Muscle layer of colon (tissue), 2 donors: ENCODE data around the gene ANKS4B.
"Not testable (repeated sequence)": the region's sequence is repeated elsewhere in the genome, so short reads cannot be mapped to it uniquely, and the experiment has no call there.

Experiments
- H3K27ac ChIP-seq: one replicate; pipeline ENCODE4 v1.7.0; 2013; ENCODE audit warnings: low read depth, mild to moderate bottlenecking, low read length, moderate library complexity
- H3K27me3 ChIP-seq, 2 donors: one replicate each; pipeline ENCODE4 v1.7.0; 2013; ENCODE audit warnings: low read length in 2 of 2, mild to moderate bottlenecking in 2 of 2; ENCODE audit not compliant: insufficient read depth in 2 of 2, control insufficient read depth in 1 of 2
- H3K36me3 ChIP-seq: one replicate; pipeline ENCODE4 v1.7.0; 2013; ENCODE audit warnings: mild to moderate bottlenecking, low read length; ENCODE audit not compliant: insufficient read depth
- H3K4me1 ChIP-seq: one replicate; pipeline ENCODE4 v1.7.0; 2013; ENCODE audit warnings: mild to moderate bottlenecking, low read length; ENCODE audit not compliant: insufficient read depth
- H3K4me3 ChIP-seq, 2 donors: one replicate each; pipeline ENCODE4 v1.7.0; 2013; ENCODE audit warnings: low read length in 2 of 2, low read depth in 1 of 2, mild to moderate bottlenecking in 1 of 2, moderate library complexity in 1 of 2
- H3K9ac ChIP-seq: one replicate; pipeline ENCODE4 v1.7.0; 2013; ENCODE audit warnings: low read length
- H3K9me3 ChIP-seq: one replicate; pipeline ENCODE4 v1.7.0; 2013; ENCODE audit warnings: mild to moderate bottlenecking, low read length
- donor health status: abdominal sarcoma.
- donor health status: Adenocarcinoma of cecum.

Gene ANKS4B

DNA sequence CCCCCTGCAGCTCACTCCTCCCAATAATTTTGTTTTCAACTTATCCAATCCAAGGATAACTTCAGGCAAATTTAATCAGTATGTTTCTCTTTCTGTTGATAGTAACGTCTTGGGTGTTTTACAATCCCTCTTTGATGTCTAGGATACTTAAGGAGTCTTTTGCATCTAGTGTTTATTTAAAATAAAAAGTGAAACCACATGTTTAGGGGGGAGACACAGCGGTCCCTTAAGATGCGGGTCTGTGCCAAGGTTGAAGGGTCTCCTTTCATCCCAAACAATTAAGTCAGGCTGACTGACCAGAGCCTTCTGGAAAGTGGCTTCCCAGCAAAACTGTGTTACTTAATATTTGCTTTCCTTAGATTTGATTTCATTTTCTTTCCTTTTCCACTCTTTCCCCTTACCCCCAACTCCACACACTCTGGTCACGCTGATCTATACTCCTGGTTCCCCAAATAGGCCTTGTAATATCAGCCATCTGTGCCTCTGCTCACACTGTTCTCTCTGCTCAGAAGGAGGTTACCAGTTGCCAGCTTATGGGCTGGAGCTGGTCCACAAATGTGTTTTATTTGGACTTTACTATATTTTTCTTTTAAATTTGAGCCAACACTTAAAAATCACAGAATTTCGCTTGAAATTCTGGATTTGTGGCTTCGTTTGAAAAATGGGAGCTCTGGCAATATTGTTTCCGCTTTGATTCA, 11.2 kb downstream of the ANKS4B start:
- H3K9ac ChIP-seq, result no peak overlapping the region
- no peak overlapping the region for H3K4me3 ChIP-seq
- H3K27me3 ChIP-seq, result no peaks in the 10 kb centered on the region
- H3K9me3 ChIP-seq, result no peaks in the 10 kb centered on the region
- H3K4me1 ChIP-seq, result no peaks in the 10 kb centered on the region
- no peaks in the 10 kb centered on the region for H3K36me3 ChIP-seq
- H3K27ac ChIP-seq, result no peak overlapping the region

DNA sequence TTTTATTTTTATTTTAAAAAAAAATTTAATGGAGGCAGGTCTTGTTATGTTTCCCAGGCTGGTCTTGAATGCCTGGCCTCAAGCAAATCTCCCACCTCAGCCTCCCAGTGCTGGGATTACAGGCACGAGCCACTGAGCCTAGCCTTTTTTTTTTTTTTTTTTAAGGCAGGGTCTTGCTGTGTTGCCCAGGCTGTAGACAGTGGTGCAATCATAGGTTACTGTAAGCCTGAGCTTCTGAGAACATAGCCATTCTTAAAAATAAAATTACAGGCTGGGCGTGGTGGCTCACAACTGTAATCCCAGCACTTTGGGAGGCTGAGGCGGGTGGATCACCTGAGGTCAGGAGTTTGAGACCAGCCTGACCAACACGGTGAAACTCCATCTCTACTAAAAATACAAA, 14.7 kb downstream of the ANKS4B start:
- not testable (repeated sequence) for H3K9me3 ChIP-seq, H3K27me3 ChIP-seq, H3K27ac ChIP-seq, H3K9ac ChIP-seq, H3K4me1 ChIP-seq, H3K4me3 ChIP-seq, H3K36me3 ChIP-seq

DNA sequence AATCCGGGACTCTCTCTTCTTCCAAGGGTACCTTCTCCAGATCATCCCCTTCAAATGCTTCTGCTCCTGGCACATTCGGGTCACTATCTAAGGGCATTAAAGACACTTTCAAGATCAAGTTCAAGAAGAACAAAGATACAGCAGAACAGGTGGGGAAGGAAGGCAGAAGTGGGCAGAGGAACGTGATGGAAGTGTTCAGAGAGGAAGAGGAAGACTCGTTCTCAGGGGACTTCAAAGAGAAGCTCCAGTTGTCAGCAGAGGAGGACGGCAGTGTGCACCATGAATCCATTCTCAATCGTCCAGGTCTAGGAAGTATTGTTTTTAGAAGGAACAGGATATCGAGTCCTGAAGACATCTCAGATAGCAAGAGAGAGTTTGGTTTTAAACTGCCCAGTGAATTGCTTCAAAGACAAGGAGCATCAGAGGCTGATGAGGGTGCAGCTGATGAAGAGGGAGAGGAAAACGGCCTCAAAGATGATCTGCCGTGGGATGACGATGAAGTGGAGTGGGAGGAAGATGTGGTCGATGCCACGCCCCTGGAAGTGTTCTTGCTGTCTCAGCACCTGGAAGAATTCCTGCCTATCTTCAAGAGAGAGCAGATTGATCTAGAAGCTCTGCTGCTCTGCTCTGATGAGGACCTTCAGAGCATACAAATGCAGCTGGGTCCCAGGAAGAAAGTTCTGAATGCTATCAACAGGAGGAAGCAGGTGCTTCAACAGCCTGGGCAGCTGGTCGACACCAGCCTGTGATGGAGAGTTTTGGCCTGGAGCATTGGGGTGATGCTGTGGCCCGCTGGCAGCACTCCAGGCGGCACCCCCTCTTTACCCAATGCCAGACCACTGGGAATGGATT, 16.8 kb downstream of the ANKS4B start:
- no peak overlapping the region for H3K27ac ChIP-seq
- no peaks in the 10 kb centered on the region for H3K27me3 ChIP-seq
- H3K9ac ChIP-seq, result no peak overlapping the region
- H3K4me1 ChIP-seq, result no peaks in the 10 kb centered on the region
- H3K36me3 ChIP-seq, result no peaks in the 10 kb centered on the region
- H3K4me3 ChIP-seq, result no peak overlapping the region
- H3K9me3 ChIP-seq, result no peaks in the 10 kb centered on the region

DNA sequence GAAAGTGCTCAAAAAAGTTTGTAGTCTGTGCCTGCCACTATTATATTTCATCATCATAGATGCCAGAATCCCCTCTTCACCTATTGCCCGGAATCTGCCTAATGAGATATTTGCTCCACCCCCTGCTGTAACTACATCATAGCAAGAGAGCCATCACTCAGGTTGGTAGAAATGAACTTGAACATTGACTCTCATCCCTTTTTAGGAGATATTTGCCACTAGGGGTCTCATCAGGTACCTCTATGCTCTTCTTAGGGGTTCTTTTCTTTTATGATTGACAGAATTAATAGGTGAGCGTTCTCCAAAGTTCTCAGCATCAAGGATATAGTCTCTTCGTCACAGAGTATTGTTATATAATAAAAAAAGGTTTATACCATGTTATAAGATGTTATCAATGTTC, 20.0 kb downstream of the ANKS4B start:
- H3K4me3 ChIP-seq, result no peak overlapping the region
- H3K27ac ChIP-seq, result no peak overlapping the region
- H3K9me3 ChIP-seq, result no peaks in the 10 kb centered on the region
- no peaks in the 10 kb centered on the region for H3K4me1 ChIP-seq
- H3K36me3 ChIP-seq, result no peaks in the 10 kb centered on the region
- H3K27me3 ChIP-seq, result no peaks in the 10 kb centered on the region
- no peak overlapping the region for H3K9ac ChIP-seq

DNA sequence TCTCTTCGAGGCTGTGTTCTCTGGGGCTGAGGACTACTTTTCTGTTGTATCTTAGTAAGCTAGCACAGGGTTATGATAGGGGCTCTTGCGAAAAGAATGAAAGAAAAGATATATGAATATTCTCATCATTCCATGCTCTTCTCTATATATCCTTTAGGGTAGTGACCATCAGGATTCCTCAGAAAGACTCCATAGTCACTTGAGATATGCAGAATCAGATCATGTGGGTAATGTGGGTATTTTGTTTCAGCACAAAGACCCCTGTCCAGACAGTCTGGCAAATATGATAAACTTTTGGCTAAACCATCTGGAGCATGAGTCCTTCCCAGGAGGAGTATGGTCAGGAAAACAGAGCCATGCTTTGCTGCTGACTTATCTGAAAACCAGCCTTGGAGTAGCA, 23.1 kb downstream of the ANKS4B start:
- Histone ChIP-seq H3K9me3 (no peaks in the 10 kb centered on the region), H3K27me3 (no peaks in the 10 kb centered on the region), H3K36me3 (no peaks in the 10 kb centered on the region), H3K27ac (no peak overlapping the region), H3K4me3 (no peak overlapping the region), H3K9ac (no peak overlapping the region), H3K4me1 (no peaks in the 10 kb centered on the region)

DNA sequence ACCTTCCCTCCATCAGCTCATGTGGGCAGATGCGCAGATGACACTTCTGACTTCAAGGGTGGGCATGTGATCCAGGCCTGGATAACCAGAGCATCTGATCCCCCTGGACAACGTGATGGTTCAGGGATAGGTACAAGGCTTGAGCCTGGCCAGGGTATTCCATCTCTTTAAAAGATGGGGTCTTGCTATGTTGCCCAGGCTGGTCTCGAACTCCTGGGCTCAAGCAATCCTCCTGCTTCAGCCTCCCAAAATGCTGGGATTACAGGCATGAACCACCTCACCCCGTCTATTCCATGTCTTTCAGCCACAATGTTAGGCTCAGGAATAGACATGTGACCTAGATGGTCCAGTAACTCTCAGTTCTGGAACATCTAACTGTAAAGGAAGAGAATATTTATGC, 23.8 kb downstream of the ANKS4B start:
- Histone ChIP-seq H3K9me3 (no peaks in the 10 kb centered on the region), H3K9ac (no peak overlapping the region), H3K27me3 (no peaks in the 10 kb centered on the region), H3K4me3 (no peak overlapping the region), H3K27ac (no peak overlapping the region), H3K4me1 (no peaks in the 10 kb centered on the region), H3K36me3 (no peaks in the 10 kb centered on the region)

DNA sequence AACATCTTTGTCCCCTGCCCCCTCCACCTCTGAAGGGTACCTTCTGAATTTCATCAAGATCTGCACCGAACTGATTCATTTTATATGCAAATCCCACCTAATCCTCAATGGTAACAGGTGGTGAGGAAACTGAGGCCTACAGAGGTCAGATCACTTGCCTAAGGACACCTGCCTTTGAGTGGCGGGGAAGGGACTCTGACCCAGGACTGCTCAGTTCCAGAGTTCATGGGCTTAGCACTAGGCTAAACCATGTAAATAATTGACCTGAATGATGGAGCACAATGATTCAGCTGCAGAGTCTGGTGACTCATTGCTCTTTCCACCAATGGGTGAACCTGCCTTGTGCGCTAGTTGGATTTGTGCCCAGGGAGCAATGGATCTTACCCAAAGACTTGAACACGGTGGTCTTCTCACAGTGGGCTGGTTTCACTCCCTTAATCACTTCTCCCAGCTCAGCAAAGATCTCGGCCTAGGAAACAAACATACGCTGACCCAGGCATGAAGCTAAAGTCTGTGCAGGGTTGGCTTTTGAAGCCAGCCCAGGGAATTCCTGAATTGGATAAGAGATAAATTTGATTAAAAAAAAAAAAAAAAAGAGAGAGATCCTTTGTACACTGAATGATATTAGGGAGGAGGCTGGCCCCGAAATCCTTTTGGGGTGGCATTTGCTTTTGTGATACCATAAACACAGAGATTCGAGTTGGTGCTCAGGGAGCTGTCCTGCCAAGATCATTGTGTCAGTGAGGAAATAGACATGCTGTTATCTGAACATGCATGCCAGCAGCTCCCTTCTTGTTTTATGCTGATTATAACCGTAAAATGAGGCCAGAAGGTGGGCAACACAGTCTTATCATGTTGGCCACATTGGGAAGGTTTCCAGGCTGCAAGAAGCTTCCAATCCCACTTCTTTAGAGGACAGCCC, 27.6 kb downstream of the ANKS4B start:
- no peaks in the 10 kb centered on the region for H3K36me3 ChIP-seq
- H3K9me3 ChIP-seq, result no peaks in the 10 kb centered on the region
- H3K4me1 ChIP-seq, result peaks cover 13% of the 10 kb centered on the region
- no peak overlapping the region for H3K4me3 ChIP-seq
- no peak overlapping the region for H3K9ac ChIP-seq
- no peak overlapping the region for H3K27ac ChIP-seq
- H3K27me3 ChIP-seq, result no peaks in the 10 kb centered on the region

DNA sequence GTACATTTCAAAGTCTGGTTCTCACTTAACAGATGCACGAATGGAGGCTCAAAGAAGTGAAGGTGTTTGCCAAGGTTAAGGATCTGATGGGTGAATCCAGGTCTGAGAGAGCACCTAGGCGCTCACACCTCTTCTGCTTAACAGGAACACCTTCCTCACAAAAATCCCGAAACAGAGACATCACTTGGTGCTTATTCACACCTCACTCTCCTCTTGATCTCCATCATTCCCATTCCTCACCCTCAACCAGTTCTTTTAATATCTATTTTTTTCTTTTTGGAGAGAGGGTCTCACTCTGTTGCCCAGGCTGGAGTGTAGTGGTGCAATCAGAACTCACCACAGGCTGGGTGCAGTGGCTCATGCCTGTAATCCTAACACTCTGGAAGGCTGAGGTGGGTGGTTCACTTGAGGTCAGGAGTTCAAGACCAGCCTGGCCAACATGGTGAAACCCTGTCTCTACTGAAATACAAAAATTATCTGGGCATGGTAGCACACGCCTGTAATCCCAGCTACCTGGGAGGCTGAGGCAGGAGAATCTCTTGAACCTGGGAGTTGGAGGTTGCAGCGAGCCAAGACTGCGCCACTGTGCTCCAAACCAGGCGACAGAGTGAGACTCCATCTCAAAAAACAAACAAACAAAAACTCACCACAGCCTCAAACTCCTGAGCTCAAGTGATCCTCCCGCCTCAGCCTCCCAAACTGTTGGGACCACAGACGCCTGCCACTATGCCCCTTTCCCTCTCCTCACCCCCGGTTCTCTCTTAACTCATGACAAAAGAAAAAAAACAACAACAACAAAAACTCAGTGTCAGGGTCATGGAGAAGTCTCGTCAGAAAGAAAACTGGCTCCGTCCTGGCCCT, 29.5 kb downstream of the ANKS4B start:
- Histone ChIP-seq H3K27me3 (no peaks in the 10 kb centered on the region), H3K9me3 (no peaks in the 10 kb centered on the region), H3K27ac (no peak overlapping the region), H3K36me3 (no peaks in the 10 kb centered on the region), H3K4me3 (no peak overlapping the region), H3K4me1 (peaks cover 13% of the 10 kb centered on the region), H3K9ac (no peak overlapping the region)

DNA sequence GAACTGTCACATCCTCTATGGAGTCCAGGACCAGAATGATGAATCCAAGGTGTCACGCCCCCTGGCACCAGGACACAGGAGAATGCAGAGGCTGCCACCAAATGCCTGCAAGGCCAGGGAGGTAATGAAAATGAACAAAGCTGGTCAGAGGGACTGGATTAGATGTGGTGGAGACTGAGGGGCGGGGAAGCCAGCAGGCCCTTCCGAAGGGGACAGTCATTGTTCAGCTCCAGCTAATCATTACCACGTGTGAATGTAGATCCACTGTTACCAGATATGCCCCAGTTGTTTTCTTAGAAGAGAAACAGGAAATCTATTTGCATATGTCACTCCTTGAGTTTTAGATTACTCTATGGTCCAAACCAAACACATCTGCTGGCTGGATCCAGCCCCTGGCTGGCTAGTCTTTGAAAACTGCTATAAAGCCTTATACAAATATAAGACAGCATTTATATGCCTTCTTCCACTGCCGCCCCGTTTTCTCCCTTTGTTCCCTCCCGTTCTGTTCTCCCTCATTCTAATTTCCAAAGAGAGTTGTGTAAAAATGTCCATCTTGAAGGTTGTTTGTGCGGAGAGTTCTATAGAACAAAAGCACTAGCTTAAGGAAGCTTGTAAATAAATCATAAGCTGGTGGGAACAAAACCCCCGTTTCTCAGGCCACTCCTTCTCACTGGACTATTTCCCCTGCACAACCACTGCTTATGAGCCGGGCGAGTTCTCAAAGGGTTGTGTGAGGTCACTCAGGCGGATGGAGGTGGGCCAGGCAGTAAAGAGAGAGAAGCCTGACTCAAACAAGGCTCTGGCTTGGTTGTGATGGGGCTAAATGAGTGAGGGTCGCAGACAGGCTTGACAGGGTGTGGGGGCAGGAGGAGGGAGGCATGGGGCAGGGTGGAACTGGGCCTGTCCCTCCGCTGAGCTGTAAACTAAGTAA, 30.4 kb downstream of the ANKS4B start:
- H3K27ac ChIP-seq, result no peak overlapping the region
- no peaks in the 10 kb centered on the region for H3K36me3 ChIP-seq
- no peaks in the 10 kb centered on the region for H3K27me3 ChIP-seq
- H3K9me3 ChIP-seq, result no peaks in the 10 kb centered on the region
- H3K4me1 ChIP-seq, result peaks cover 13% of the 10 kb centered on the region
- H3K4me3 ChIP-seq, result no peak overlapping the region
- no peak overlapping the region for H3K9ac ChIP-seq

DNA sequence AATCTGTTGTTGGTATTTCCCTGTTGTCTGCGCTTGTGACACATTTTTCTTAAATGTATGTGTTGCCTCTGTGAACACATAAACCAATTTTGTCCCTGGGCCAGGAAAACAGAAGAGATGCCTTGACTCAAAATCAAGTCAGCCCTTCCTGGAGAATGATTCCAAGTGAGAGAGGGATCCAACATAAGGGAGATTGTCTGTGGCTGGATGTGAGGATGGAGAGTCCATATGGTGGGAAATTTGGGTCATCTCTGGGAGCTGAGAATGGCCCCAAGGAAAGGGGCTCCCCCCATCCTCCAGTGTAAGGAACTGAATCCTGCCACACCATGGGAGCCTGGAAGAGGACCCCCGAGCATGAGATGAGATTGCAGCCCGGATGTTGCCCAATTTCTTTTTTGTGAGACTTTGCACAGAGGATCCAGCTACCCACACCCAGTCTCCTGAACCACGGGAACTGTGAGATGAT, 31.1 kb downstream of the ANKS4B start:
- peaks cover 13% of the 10 kb centered on the region for H3K4me1 ChIP-seq
- H3K27me3 ChIP-seq, result no peaks in the 10 kb centered on the region
- no peaks in the 10 kb centered on the region for H3K9me3 ChIP-seq
- H3K27ac ChIP-seq, result no peak overlapping the region
- no peak overlapping the region for H3K9ac ChIP-seq
- no peak overlapping the region for H3K4me3 ChIP-seq
- H3K36me3 ChIP-seq, result no peaks in the 10 kb centered on the region
